ENCODE results near the gene IFI30. TPM values are rescaled to one million over a fixed set of nuclear protein-coding genes. Genes with fewer than 3 reads are reported as not detected.

The IFI30 gene
- 35.1 TPM for polyA plus RNA-seq (2012; ENCODE audit: insufficient read depth, insufficient read length)

GRCh38 chr19:18173572-18174288 lies at the start of gene IFI30:
Gene IFI30, plus strand, starts transcription at chr19:18173813. Its CDS starts 29 bp downstream, at chr19:18173842.
- peak within 1 kb of the TSS; percentile 71 for H3K4me3 ChIP-seq (ENCODE audit: low read length)

DNA sequence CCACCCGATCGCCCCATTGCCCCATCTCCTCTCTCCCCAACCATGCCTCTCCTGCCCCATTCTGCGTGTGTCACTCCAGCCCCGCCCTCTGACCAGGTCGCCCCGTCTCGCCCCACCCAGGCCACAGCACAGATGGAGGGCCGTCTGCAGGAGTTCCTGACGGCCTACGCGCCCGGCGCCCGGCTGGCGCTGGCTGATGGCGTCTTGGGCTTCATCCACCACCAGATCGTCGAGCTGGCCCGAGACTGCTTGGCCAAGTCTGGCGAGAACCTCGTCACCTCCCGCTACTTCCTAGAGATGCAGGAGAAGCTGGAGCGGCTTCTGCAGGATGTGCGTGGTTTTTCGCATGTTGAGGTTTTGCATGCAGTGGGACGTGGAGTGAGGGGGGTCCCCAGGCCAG lies 49.8 kb upstream of the IFI30 start:
- DNase-seq (ENCODE audit: low read depth, low spot score): no peak
- H3K4me3 ChIP-seq (ENCODE audit: low read length): no peak overlapping the region

More at GRCh38 chr19:18173572-18174288, at the start of gene IFI30:
- peak; percentile 39 for DNase-seq (ENCODE audit: low read depth, low spot score)

GRCh38 chr19:18126097-18126496 lies 47.5 kb upstream of the IFI30 start:
- H3K4me3 ChIP-seq (ENCODE audit: low read length): no peak overlapping the region
- no peak for DNase-seq (ENCODE audit: low read depth, low spot score)

- H3K4me3 ChIP-seq (ENCODE audit: low read length): no peak overlapping the region
- no peak for DNase-seq (ENCODE audit: low read depth, low spot score)
Measured at GRCh38 chr19:18128044-18128443, 45.6 kb upstream of the IFI30 start.

- no peak for DNase-seq (ENCODE audit: low read depth, low spot score)
- H3K4me3 ChIP-seq (ENCODE audit: low read length): no peak overlapping the region
Measured at GRCh38 chr19:18128805-18129204, 44.8 kb upstream of the IFI30 start.

GRCh38 chr19:18130523-18131242 lies 42.9 kb upstream of the IFI30 start:
- DNase-seq (ENCODE audit: low read depth, low spot score): no peak

DNA sequence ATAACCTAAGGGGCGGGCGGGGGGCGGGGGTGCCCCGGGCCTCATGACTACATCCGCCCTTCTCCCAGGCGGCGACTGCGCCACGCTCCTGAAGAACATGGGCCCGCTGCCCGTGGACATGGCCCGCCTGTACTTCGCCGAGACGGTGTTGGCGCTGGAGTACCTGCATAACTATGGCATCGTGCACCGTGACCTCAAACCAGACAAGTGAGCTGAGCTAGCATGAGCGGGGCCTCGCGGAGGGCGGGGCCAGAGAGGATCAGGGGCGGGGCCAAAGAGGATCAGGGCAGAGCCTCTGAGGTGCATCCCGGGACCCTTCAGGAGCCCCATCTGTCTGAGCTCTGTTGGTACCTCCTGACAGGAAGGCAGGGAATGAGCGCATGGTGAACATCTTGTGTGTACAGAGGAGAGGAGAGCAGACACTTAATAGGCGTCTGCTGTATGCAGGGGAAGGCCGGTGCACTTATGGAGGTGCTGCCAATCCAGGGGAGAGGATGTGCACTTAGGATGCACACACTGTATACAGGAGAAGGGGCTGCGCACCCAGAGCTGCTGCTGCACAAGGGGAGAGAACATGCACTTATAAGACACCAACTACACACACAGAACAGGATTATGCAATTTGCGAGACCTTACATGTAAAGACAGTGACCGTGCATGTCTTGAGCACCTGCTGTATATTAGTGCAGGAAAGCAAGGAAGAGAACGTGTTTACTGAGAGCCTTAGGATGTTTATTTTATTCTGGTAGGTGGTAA lies 41.6 kb upstream of the IFI30 start:
- no peak overlapping the region for H3K4me3 ChIP-seq (ENCODE audit: low read length)
- DNase-seq (ENCODE audit: low read depth, low spot score): no peak

More at GRCh38 chr19:18130523-18131242, 42.9 kb upstream of the IFI30 start:
- no peak overlapping the region for H3K4me3 ChIP-seq (ENCODE audit: low read length)

GRCh38 chr19:18135712-18136584 lies 37.7 kb upstream of the IFI30 start:
- H3K4me3 ChIP-seq (ENCODE audit: low read length): no peak overlapping the region
- DNase-seq (ENCODE audit: low read depth, low spot score): no peak

- DNase-seq (ENCODE audit: low read depth, low spot score): no peak
- H3K4me3 ChIP-seq (ENCODE audit: low read length): no peak overlapping the region
Measured at GRCh38 chr19:18137242-18137641, 36.4 kb upstream of the IFI30 start.

- DNase-seq (ENCODE audit: low read depth, low spot score): no peak
- no peak overlapping the region for H3K4me3 ChIP-seq (ENCODE audit: low read length)
Measured at GRCh38 chr19:18137657-18138339, 35.8 kb upstream of the IFI30 start.

GRCh38 chr19:18140473-18140872 lies 33.1 kb upstream of the IFI30 start:
- DNase-seq (ENCODE audit: low read depth, low spot score): no peak

GRCh38 chr19:18141031-18141430 lies 32.6 kb upstream of the IFI30 start:
- no peak for DNase-seq (ENCODE audit: low read depth, low spot score)
- no peak overlapping the region for H3K4me3 ChIP-seq (ENCODE audit: low read length)

More at GRCh38 chr19:18140473-18140872, 33.1 kb upstream of the IFI30 start:
- no peak overlapping the region for H3K4me3 ChIP-seq (ENCODE audit: low read length)

- H3K4me3 ChIP-seq (ENCODE audit: low read length): no peak overlapping the region
- no peak for DNase-seq (ENCODE audit: low read depth, low spot score)
Measured at GRCh38 chr19:18143902-18144301, 29.7 kb upstream of the IFI30 start.

DNA sequence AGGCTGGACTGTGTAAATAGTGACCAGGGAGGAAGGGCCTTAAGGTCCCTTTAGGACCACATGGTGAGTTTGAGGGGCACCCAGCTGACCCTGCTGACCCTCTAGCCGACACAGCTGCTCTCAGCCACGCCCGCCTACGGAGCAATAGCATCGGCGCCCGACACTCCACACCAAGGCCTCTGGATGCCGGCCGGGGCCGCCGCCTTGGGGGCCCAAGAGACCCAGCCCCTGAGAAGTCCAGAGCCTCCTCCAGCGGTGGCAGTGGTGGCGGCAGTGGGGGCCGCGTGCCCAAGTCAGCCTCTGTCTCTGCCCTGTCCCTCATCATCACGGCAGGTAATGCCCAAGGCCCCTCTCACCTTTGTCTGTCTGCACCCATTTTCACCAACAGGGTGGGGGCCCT lies 29.3 kb upstream of the IFI30 start:
- H3K4me3 ChIP-seq (ENCODE audit: low read length): no peak overlapping the region
- no peak for DNase-seq (ENCODE audit: low read depth, low spot score)

- no peak overlapping the region for H3K4me3 ChIP-seq (ENCODE audit: low read length)
- DNase-seq (ENCODE audit: low read depth, low spot score): no peak
Measured at GRCh38 chr19:18144906-18145305, 28.7 kb upstream of the IFI30 start.

DNA sequence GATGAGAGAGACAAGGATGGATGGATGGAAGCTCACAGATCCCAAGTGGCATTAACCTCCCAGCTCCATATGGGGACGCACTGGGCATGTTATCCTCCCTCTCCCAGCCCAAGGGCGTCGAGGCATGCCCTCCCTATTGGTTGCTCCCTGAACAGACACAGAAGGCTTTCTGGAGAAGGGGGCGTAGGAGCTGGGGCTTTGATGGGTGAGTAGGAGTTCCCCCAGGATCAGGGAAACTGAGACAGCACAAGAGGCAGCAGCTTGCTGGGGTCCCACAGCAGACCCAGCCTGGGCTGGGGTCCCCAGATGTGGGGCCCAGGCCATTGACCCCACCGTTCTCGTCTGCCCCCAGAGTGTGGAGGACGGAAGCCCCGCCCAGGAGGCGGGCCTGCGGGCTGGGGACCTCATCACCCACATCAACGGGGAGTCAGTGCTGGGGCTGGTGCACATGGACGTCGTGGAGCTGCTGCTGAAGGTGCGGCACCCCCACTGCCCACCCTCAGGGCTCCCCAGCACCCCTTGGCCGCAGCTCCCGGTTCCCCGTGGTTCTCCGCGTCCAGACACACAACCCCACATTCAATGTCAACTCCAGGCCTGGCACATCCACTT lies 28.1 kb upstream of the IFI30 start:
- H3K4me3 ChIP-seq (ENCODE audit: low read length): no peak overlapping the region
- no peak for DNase-seq (ENCODE audit: low read depth, low spot score)

DNA sequence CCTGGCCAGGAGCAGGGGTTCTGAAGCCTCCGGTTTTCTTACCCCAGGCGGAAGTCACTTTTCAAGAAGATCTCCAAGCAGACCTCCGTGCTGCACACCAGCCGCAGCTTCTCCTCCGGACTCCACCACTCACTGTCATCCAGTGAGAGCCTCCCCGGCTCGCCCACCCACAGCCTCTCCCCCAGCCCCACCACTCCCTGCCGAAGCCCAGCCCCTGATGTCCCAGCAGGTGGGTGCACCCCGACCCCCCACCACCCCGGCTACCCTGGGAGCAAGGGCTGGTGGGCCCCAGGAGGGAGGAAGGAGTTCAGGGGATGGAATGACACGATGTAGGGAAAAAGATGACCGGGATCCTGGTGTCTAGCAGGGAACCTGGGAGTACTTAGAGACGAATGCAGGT lies 26.2 kb upstream of the IFI30 start:
- H3K4me3 ChIP-seq (ENCODE audit: low read length): no peak overlapping the region
- DNase-seq (ENCODE audit: low read depth, low spot score): no peak

DNA sequence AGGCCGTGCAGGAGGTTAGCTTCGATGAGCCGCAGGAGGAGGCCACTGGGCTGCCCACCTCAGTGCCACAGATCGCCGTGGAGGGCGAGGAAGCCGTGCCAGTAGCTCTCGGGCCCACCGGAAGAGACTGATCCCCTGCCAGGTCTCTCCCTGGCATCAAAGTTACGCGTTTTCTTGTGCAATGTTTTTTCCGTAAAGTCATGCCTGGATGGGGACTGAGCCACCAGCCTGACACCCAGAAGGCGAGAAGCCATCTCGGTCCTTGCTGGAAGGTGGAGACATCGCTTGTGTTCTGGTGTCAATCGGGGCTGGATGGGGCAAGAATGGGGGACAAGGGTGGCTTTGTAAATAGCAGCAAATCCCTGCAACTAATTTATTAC lies 24.0 kb upstream of the IFI30 start:
- no peak for DNase-seq (ENCODE audit: low read depth, low spot score)
- H3K4me3 ChIP-seq (ENCODE audit: low read length): no peak overlapping the region
